AG09319 (cell line): ENCODE results near the gene RABGGTA.
A peak's percentile ranks its signal among the peaks of the same experiment; 100 is the strongest.

ENCODE experiments used
- DNase-seq: peaks from one replicate; pipeline ENCODE4 v3.0.0-alpha.2; 2010; ENCODE audit warnings: low read depth; ENCODE audit errors: extremely low read depth
- TF ChIP-seq, protein P1 (sequence below): IDR thresholded peaks from 2 replicates; pipeline ENCODE4 v1.5.1; 2011; ENCODE audit warnings: low read depth, mild to moderate bottlenecking, inconsistent platforms, low read length, moderate library complexity

The RABGGTA gene

DNA sequence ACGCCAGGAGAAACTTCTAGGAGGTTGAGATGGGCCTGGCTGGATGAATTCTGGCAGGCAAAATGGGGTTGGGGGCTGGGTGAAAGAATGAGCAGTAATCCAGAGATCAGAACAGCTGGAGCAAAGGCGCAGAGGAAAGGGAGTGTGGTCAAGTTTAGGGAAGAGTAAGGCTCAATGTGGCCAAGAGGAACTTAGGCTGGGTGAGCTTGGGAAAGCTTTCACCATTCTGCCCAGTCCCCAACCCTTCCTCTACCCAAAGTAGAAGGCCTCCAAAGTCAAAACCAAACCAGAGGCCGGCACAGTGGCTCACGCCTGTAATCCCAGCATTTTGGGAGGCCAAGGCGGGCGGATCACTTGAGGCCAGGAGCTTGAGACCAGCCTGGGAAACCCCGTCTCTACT lies 10.2 kb upstream of the RABGGTA start:
- DNase-seq: no peak
- TF ChIP-seq, protein P1, sequence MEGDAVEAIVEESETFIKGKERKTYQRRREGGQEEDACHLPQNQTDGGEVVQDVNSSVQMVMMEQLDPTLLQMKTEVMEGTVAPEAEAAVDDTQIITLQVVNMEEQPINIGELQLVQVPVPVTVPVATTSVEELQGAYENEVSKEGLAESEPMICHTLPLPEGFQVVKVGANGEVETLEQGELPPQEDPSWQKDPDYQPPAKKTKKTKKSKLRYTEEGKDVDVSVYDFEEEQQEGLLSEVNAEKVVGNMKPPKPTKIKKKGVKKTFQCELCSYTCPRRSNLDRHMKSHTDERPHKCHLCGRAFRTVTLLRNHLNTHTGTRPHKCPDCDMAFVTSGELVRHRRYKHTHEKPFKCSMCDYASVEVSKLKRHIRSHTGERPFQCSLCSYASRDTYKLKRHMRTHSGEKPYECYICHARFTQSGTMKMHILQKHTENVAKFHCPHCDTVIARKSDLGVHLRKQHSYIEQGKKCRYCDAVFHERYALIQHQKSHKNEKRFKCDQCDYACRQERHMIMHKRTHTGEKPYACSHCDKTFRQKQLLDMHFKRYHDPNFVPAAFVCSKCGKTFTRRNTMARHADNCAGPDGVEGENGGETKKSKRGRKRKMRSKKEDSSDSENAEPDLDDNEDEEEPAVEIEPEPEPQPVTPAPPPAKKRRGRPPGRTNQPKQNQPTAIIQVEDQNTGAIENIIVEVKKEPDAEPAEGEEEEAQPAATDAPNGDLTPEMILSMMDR: no peak

DNA sequence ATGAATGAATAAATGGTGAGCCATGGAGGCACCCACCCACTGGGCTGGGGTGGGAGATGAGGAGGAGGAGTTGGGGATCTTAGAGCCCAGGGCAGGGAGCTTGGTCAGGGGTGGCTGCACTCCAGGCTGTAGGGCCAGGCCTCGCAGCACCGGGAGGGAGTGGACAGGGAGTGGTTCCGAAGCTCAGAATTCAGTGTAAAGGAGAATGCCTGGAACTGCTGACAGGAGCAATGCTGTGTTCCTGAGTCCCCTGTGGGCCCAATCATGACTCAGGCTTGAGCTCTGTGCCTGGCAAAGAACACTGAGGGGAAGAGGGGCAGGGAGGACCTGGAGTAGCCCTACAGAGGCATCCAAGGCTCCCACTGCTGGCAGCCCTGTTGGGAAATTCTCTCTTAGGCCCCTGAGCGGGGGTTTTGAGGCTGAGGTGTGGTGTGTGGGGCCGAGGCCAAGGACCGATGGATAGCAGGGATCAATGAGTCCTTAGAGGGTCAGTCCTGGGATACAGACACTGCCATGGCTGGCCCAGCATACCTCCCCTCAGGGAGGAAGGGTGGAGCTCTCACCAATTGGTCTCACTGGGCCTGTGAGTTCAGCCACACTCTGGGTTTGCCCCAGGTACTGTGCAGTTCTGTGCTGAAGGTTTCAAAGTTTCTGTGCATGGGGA lies 9.5 kb upstream of the RABGGTA start:
- no peak for DNase-seq
- TF ChIP-seq, protein P1: no peak

GRCh38 chr14:24279301-24280186 lies 8.1 kb upstream of the RABGGTA start:
- no peak for DNase-seq

DNA sequence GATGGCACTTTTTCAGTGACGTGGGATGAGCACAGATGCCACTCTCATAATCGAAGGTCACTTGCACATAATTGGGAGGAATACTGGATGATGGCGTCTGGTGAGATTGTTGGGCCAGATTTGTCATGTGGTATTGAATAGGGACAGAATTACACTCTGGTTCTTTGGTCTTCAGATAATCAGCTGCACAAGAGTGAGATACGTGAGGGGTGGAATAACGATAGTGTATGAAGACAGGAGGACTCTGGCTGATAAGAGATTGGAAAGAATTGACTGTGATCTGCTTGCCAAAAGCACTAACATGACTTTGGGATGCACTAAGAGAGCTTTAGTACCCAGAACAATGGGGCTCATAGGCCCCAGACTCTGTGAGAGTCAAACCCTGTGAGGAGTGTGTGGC lies 7.0 kb upstream of the RABGGTA start:
- TF ChIP-seq, protein P1: no peak
- DNase-seq: no peak

More at GRCh38 chr14:24279301-24280186, 8.1 kb upstream of the RABGGTA start:
- TF ChIP-seq, protein P1: peak; percentile 14

GRCh38 chr14:24277606-24278321 lies 6.4 kb upstream of the RABGGTA start:
- no peak for DNase-seq
- TF ChIP-seq, protein P1: no peak

DNA sequence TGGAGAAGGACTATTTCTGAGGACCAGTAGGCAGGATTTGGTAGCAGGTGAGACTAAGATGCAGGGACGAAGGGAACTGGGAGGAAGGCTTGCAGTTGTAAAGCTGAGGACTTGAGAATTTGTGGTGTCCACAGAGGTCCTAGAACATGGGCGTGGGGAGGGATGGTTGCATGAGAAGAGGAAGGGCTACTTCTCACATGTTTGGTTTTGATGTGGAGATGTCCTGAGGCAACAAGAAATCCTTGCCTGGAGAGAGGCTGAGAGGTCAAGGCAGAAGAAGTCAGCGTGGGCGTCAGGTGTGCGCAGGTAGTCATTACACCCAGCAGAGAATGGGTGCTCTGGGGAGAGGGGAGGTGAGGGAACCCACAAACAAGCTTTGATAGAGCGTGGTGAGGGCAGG lies 5.7 kb upstream of the RABGGTA start:
- no peak for DNase-seq
- TF ChIP-seq, protein P1: no peak

GRCh38 chr14:24274101-24274543 lies 2.7 kb upstream of the RABGGTA start:
- no peak for DNase-seq
- TF ChIP-seq, protein P1: no peak
